HL-60 (cell line): Measurements from ENCODE around the gene IFI44.

Experiments used
- CTCF ChIP-seq: IDR thresholded peaks from one replicate; pipeline ENCODE4 v1.5.1; 2011; ENCODE audit warnings: low read length, control low read depth, inconsistent platforms; ENCODE audit not compliant: insufficient read depth
- POLR2AphosphoS5 ChIP-seq: IDR thresholded peaks from 2 replicates; pipeline ENCODE4 v1.6.1; 2012; ENCODE audit warnings: low read depth
- SPI1 ChIP-seq: IDR thresholded peaks from 2 replicates; pipeline ENCODE4 v1.6.1; 2012; ENCODE audit warnings: low read depth, mild to moderate bottlenecking, borderline replicate concordance

- TF ChIP-seq CTCF (no peak), POLR2AphosphoS5 (no peak), SPI1 (no peak)
These were observed 37.7 kb downstream of the IFI44 start for GRCh38 chr1:78687315-78687714.
